HL-60/S4 treated with retinoic acid at 250 ng/mL for 4 days and 3 days (cell line): Measurements from ENCODE around the gene TRAPPC5.

Experiments used
- in situ Hi-C: fragments of 300-500 bp; cut with MboI; formaldehyde crosslinking; loops from 2 replicates; pipeline ENCODE4 v1.7.0; 2022; ENCODE audit warnings: low sequenced_read_pairs

Gene TRAPPC5

GRCh38 chr19:7645656-7646425, 34.8 kb upstream of the TRAPPC5 start:
- in situ Hi-C loops: no loop called here

GRCh38 chr19:7646426-7646700, 34.3 kb upstream of the TRAPPC5 start:
- in situ Hi-C loops: no loop called here

GRCh38 chr19:7647156-7647555, 33.5 kb upstream of the TRAPPC5 start:
- in situ Hi-C loops: no loop called here

- in situ Hi-C loops: no loop called here
Observed at GRCh38 chr19:7648265-7649014, 32.2 kb upstream of the TRAPPC5 start.

GRCh38 chr19:7650148-7650547, 30.5 kb upstream of the TRAPPC5 start:
- in situ Hi-C loops: no loop called here

GRCh38 chr19:7652061-7652641, 28.5 kb upstream of the TRAPPC5 start:
- in situ Hi-C loops: no loop called here

- in situ Hi-C loops: no loop called here
Observed at GRCh38 chr19:7654401-7654800, 26.2 kb upstream of the TRAPPC5 start.

GRCh38 chr19:7655581-7655980, 25.1 kb upstream of the TRAPPC5 start:
- in situ Hi-C loops: no loop called here

GRCh38 chr19:7657131-7657751, 23.4 kb upstream of the TRAPPC5 start:
- in situ Hi-C loops: no loop called here

GRCh38 chr19:7658219-7658686, 22.4 kb upstream of the TRAPPC5 start:
- in situ Hi-C loops: no loop called here

- in situ Hi-C loops: no loop called here
Observed at GRCh38 chr19:7661744-7662538, 18.7 kb upstream of the TRAPPC5 start.

- in situ Hi-C loops: no loop called here
Observed at GRCh38 chr19:7662657-7663056, 18.0 kb upstream of the TRAPPC5 start.

GRCh38 chr19:7663706-7664105, 16.9 kb upstream of the TRAPPC5 start:
- in situ Hi-C loops: no loop called here

- in situ Hi-C loops: no loop called here
Observed at GRCh38 chr19:7665076-7665475, 15.6 kb upstream of the TRAPPC5 start.

- in situ Hi-C loops: no loop called here
Observed at GRCh38 chr19:7668842-7669241, 11.8 kb upstream of the TRAPPC5 start, which contains the start of gene RETN. Gene RETN, plus strand, starts transcription at chr19:7669049. Its CDS starts 278 bp downstream, at chr19:7669327.

- in situ Hi-C loops: no loop called here
Observed at GRCh38 chr19:7669641-7670040, 11.0 kb upstream of the TRAPPC5 start.

- in situ Hi-C loops: no loop called here
Observed at GRCh38 chr19:7670150-7670783, 10.4 kb upstream of the TRAPPC5 start.

GRCh38 chr19:7670790-7671189, 9.8 kb upstream of the TRAPPC5 start:
- in situ Hi-C loops: no loop called here

- in situ Hi-C loops: no loop called here
Observed at GRCh38 chr19:7672522-7672921, 8.1 kb upstream of the TRAPPC5 start.
